Osteocyte (in vitro differentiated cells): Measurements from ENCODE around the gene TAAR1. TPM values are rescaled to one million over a fixed set of nuclear protein-coding genes. Genes with fewer than 3 reads are reported as not detected.
A peak's percentile ranks its signal among the peaks of the same experiment; 100 is the strongest.

Experiments
- DNase-seq: peaks from one replicate; pipeline ENCODE4 v3.0.0; 2021; ENCODE audit warnings: mixed read lengths; ENCODE audit not compliant: unreplicated experiment; ENCODE audit errors: extremely low spot score
- H3K27ac Mint-ChIP-seq: one replicate; pipeline ENCODE4 v1.8.0; 2021; ENCODE audit warnings: mild to moderate bottlenecking, mixed read lengths; ENCODE audit not compliant: unreplicated experiment
- H3K27me3 Mint-ChIP-seq: one replicate; pipeline ENCODE4 v1.8.0; 2021; ENCODE audit warnings: mixed read lengths; ENCODE audit not compliant: unreplicated experiment
- H3K36me3 Mint-ChIP-seq: one replicate; pipeline ENCODE4 v1.8.0; 2021; ENCODE audit warnings: mixed read lengths; ENCODE audit not compliant: unreplicated experiment
- H3K4me1 Mint-ChIP-seq: one replicate; pipeline ENCODE4 v1.8.0; 2021; ENCODE audit warnings: mixed read lengths; ENCODE audit not compliant: unreplicated experiment
- H3K4me3 Mint-ChIP-seq: one replicate; pipeline ENCODE4 v1.8.0; 2021; ENCODE audit warnings: mild to moderate bottlenecking, moderate library complexity, mixed read lengths; ENCODE audit not compliant: unreplicated experiment
- H3K9me3 Mint-ChIP-seq: one replicate; pipeline ENCODE4 v1.8.0; 2021; ENCODE audit warnings: mixed read lengths; ENCODE audit not compliant: unreplicated experiment
- total RNA-seq: library from RNA; stranded (reverse); gene quantifications from 2 replicates; pipeline ENCODE4 v1.2.1, GENCODE V29; 2021
- TF ChIP-seq, protein P1 (sequence below): fragments of 200-600 bp; sonication (generic); IDR thresholded peaks from 2 replicates; pipeline ENCODE4 v1.5.0; 2021; ENCODE audit warnings: antibody characterized with exemption, mild to moderate bottlenecking, moderate library complexity

TAAR1 gene
- total RNA-seq, 1 donor from 2014 or later: not detected

DNA sequence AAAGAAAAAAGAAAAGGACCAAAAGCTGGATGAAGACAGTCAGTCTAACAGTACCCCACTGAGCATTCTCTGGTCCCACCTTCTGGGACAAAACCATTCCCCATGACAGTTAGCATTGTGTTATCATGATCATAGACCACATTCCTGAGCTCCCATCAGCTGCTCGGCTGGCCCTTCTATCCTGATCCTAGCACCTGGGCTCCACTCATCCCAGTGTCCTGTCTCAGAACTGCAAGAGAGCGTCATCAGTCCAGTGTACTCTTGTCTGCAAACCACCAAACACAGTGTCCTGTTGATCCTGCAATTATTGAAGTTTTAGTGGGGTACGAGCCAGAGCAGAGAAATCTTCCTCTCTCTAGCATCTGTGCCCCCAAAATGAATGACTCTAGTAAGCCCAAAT is 16.0 kb upstream of the TAAR1 start:
- H3K4me1 Mint-ChIP-seq: no peaks in the 10 kb centered on the region
- H3K4me3 Mint-ChIP-seq: no peak overlapping the region
- DNase-seq: no peak
- TF ChIP-seq, protein P1, sequence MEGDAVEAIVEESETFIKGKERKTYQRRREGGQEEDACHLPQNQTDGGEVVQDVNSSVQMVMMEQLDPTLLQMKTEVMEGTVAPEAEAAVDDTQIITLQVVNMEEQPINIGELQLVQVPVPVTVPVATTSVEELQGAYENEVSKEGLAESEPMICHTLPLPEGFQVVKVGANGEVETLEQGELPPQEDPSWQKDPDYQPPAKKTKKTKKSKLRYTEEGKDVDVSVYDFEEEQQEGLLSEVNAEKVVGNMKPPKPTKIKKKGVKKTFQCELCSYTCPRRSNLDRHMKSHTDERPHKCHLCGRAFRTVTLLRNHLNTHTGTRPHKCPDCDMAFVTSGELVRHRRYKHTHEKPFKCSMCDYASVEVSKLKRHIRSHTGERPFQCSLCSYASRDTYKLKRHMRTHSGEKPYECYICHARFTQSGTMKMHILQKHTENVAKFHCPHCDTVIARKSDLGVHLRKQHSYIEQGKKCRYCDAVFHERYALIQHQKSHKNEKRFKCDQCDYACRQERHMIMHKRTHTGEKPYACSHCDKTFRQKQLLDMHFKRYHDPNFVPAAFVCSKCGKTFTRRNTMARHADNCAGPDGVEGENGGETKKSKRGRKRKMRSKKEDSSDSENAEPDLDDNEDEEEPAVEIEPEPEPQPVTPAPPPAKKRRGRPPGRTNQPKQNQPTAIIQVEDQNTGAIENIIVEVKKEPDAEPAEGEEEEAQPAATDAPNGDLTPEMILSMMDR: no peak
- no peaks in the 10 kb centered on the region for H3K9me3 Mint-ChIP-seq
- H3K27me3 Mint-ChIP-seq: peaks cover 25% of the 10 kb centered on the region
- no peak overlapping the region for H3K27ac Mint-ChIP-seq
- no peaks in the 10 kb centered on the region for H3K36me3 Mint-ChIP-seq

DNA sequence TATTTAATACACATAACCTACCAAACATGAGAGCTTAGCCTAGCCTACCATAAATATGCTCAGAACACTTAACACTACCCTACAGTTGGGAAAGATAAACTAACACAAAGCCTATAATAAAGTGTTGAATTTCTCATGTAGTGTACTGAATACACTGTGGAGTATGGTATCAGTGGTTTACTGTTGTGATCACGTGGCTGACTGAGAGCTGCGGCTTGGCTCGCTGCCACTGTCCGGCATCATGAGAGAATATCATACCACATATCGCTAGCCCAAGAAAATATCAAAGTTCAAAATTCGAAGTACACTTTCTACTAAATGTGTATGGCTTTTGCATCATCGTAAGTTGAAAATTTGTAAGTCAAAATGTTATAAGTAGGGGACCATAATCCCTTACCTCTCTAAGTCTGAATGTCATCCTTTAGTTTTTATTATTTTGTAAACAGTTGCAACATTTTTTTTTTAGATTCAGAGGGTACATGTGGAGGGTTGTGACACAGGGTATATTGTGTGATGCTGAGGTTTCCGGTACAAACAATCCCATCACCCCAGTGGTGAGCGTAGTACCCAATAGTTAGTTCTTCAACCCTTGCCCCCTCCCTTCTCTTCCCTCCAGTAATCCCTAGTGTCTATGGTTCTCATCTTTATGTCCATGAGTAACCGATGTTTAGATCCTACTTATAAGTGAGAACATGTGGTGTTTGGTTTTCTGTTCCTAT is 14.6 kb upstream of the TAAR1 start:
- no peak for DNase-seq
- H3K4me3 Mint-ChIP-seq: no peak overlapping the region
- H3K27me3 Mint-ChIP-seq: peaks cover 22% of the 10 kb centered on the region
- TF ChIP-seq, protein P1: no peak
- no peak overlapping the region for H3K27ac Mint-ChIP-seq
- H3K9me3 Mint-ChIP-seq: no peaks in the 10 kb centered on the region
- H3K4me1 Mint-ChIP-seq: no peaks in the 10 kb centered on the region
- no peaks in the 10 kb centered on the region for H3K36me3 Mint-ChIP-seq

DNA sequence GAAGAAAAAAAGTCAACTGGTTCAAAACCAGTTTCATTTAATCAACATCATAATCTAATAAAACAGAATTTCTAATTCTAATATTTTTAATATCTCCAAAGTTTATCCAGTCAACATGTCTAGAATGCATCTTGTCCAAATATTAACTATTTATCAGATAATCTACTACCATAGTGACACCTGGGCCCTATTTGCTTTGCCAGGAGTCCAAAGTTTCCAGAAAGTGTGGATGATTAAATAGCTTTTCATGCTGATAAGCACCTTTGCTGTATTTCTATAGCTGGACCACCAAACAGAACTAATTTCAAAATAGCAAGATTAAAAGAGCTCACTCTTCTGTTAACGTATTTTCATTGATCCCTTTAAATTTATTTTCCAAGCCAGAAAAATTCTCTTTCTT is 12.3 kb upstream of the TAAR1 start:
- H3K36me3 Mint-ChIP-seq: no peaks in the 10 kb centered on the region
- H3K27ac Mint-ChIP-seq: no peak overlapping the region
- DNase-seq: no peak
- TF ChIP-seq, protein P1: no peak
- no peak overlapping the region for H3K4me3 Mint-ChIP-seq
- no peaks in the 10 kb centered on the region for H3K9me3 Mint-ChIP-seq
- no peaks in the 10 kb centered on the region for H3K4me1 Mint-ChIP-seq
- peaks cover 23% of the 10 kb centered on the region for H3K27me3 Mint-ChIP-seq

DNA sequence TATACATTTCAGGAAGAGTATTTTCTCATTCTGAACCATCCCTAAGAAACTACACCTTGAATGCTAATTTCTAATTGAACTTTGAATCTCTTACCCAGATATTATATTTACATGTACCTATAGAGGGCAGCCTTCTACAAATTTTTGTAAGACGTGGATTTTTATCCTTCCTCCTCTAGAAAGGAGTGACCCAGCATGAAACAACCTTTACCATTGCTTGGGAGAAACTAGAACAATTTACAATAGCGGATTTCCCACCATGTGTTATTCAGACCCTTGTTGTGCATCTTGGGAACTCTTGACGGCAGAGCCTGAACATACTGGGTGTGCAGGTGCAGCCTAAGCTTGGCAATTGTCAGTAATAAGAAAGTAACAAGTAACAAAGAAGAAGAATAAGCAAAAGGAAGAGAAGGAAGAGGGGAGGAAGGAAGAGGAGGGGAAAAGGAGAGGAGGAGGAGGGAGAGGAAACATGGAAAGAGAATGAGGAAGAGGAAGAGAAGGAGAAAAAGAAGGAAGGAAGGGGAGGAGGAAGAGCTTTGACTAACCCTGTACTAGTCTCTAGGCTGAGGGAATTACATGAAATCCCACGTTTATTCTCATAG is 10.8 kb upstream of the TAAR1 start:
- Mint-ChIP-seq H3K27me3 (peaks cover 22% of the 10 kb centered on the region), H3K36me3 (no peaks in the 10 kb centered on the region), H3K4me1 (no peaks in the 10 kb centered on the region), H3K4me3 (no peak overlapping the region), H3K27ac (no peak overlapping the region), H3K9me3 (no peaks in the 10 kb centered on the region)
- DNase-seq: no peak
- TF ChIP-seq, protein P1: peak; percentile 63

DNA sequence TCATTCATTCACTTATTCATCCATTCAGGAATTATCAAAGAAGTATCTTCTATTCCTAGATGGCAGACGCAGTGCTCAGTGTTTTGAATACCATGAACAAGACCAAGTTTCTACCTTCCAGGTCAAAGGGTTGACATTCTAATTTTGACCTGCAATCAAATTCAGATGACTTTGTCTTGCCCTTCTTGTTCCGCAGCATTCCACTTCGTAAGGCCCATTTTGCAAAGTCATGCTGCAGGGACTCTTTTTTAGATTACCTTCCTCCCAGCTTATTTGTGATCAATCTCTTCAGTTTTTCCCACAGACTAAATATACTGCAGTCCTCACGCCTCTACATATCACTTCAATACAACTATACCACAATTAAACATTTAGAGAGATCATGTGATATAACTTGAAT is 7.1 kb upstream of the TAAR1 start:
- H3K27me3 Mint-ChIP-seq: peaks cover 16% of the 10 kb centered on the region

More for the DNA sequence above, 7.1 kb upstream of the TAAR1 start:
- no peak for DNase-seq
- H3K4me3 Mint-ChIP-seq: no peak overlapping the region
- no peaks in the 10 kb centered on the region for H3K4me1 Mint-ChIP-seq
- no peak overlapping the region for H3K27ac Mint-ChIP-seq
- no peaks in the 10 kb centered on the region for H3K36me3 Mint-ChIP-seq
- TF ChIP-seq, protein P1: no peak
- no peaks in the 10 kb centered on the region for H3K9me3 Mint-ChIP-seq
